GM12878 (cell line): Measurements from ENCODE around the gene FNIP1.

ENCODE experiments used
- BACH1 ChIP-seq: fragments of 450-650 bp; IDR thresholded peaks from 2 replicates; pipeline ENCODE4 v1.6.1; 2017; ENCODE audit warnings: mild to moderate bottlenecking, borderline replicate concordance
- CHD2 ChIP-seq: IDR thresholded peaks from 2 replicates; pipeline ENCODE4 v1.6.1; 2011; ENCODE audit warnings: low read depth, low read length, improper control_type of control experiment, borderline replicate concordance
- CTCF ChIP-seq, 3 experiments: IDR thresholded peaks in 2 of 3; conservative IDR thresholded peaks in 1 of 3; 2 replicates each; pipeline ENCODE4 v1.5.1; 2011; ENCODE audit warnings: low read depth in 3 of 3, low read length in 3 of 3, mild to moderate bottlenecking in 3 of 3, control low read depth in 2 of 3, moderate library complexity in 2 of 3, inconsistent platforms in 1 of 3, mixed read lengths in 1 of 3; ENCODE audit not compliant: control insufficient read depth in 2 of 3, insufficient read depth in 1 of 3; ENCODE audit errors: extremely low read depth in 1 of 3
- CUX1 ChIP-seq: IDR thresholded peaks from 2 replicates; pipeline ENCODE4 v1.6.1; 2012; ENCODE audit warnings: improper control_type of control experiment, low read depth, low read length; ENCODE audit not compliant: insufficient replicate concordance
- EGR1 ChIP-seq, 2 experiments: IDR thresholded peaks; 1 replicate in 1 of 2; 2 replicates in 1 of 2; pipeline ENCODE4 v1.6.1; 2011 to 2012; ENCODE audit warnings: low read depth in 2 of 2, low read length in 2 of 2, borderline replicate concordance in 1 of 2, mild to moderate bottlenecking in 1 of 2, moderate library complexity in 1 of 2
- EZH2 ChIP-seq: IDR thresholded peaks from 2 replicates; pipeline ENCODE4 v1.6.1; 2012; ENCODE audit warnings: low read depth, mild to moderate bottlenecking, control low read depth, inconsistent platforms, low read length, borderline replicate concordance; ENCODE audit not compliant: control insufficient read depth
- GABPA ChIP-seq: IDR thresholded peaks from 2 replicates; pipeline ENCODE4 v1.6.1; 2014; ENCODE audit warnings: antibody characterized with exemption, low read depth, mild to moderate bottlenecking, inconsistent platforms
- HDAC2 ChIP-seq: fragments of 200-600 bp; sonication (generic); IDR thresholded peaks from 2 replicates; pipeline ENCODE4 v1.6.1; 2017
- RELB ChIP-seq: fragments of 450-650 bp; IDR thresholded peaks from 2 replicates; pipeline ENCODE4 v1.6.1; 2017; ENCODE audit warnings: low read depth, mild to moderate bottlenecking, moderate library complexity
- SMC3 ChIP-seq: IDR thresholded peaks from 2 replicates; pipeline ENCODE4 v1.6.1; 2011; ENCODE audit warnings: low read length, improper control_type of control experiment, borderline replicate concordance
- TF ChIP-seq, protein P1 (sequence below): IDR thresholded peaks from 2 replicates; pipeline ENCODE4 v1.6.1; 2011; ENCODE audit warnings: mild to moderate bottlenecking, low read depth, low read length, moderate library complexity; ENCODE audit not compliant: insufficient replicate concordance

DNA sequence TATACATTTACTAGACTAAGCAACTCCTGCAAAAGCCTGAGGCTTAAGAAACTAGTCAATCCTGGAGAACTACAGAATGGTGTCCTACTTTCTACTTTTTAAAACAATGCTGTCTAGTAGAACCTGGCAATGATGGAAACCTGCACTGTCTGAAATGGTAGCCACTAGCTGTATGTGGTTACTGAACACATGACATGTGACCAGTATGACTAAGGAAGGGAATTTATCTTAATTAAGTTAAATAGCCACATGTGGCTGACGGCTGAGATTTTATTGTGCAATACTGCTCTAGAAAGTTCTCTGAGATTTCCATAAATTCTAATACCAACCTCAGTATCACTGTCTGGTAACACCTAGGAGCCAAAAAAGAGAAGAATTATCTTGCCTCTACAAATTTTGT lies 116.9 kb downstream of the FNIP1 start:
- TF ChIP-seq GABPA (no peak), CTCF (IDR thresholded peaks at IDR 0.05 in 2 of 3, conservative IDR thresholded peaks at IDR 0.05 in 1 of 3; ENCODE audit: control insufficient read depth in 2 of 3, extremely low read depth in 1 of 3, insufficient read depth in 1 of 3, low read depth in 3 of 3, low read length in 3 of 3) (no peak), SMC3 (no peak), CUX1 (no peak), EGR1 (IDR thresholded peaks at IDR 0.05; ENCODE audit: borderline replicate concordance in 1 of 2, low read depth in 2 of 2, low read length in 2 of 2) (no peak), HDAC2 (no peak), RELB (peak; percentile 19; the same call in 1 of the 2 replicates), CHD2 (no peak), EZH2 (no peak), BACH1 (no peak)
- TF ChIP-seq, protein P1, sequence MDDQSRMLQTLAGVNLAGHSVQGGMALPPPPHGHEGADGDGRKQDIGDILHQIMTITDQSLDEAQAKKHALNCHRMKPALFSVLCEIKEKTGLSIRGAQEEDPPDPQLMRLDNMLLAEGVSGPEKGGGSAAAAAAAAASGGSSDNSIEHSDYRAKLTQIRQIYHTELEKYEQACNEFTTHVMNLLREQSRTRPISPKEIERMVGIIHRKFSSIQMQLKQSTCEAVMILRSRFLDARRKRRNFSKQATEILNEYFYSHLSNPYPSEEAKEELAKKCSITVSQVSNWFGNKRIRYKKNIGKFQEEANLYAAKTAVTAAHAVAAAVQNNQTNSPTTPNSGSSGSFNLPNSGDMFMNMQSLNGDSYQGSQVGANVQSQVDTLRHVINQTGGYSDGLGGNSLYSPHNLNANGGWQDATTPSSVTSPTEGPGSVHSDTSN, result no peak
